Ureter (tissue), 1 donor: ENCODE results near the gene ST6GALNAC1. TPM values are rescaled to one million over a fixed set of nuclear protein-coding genes. Genes with fewer than 3 reads are reported as not detected.
"Not testable (repeated sequence)": the region's sequence is repeated elsewhere in the genome, so short reads cannot be mapped to it uniquely, and the experiment has no call there.

Experiments
- DNase-seq: peaks from one replicate; pipeline ENCODE4 v3.0.0-alpha.2; 2020; ENCODE audit warnings: low spot score
- total RNA-seq: library from RNA; stranded (reverse); gene quantifications from one replicate; pipeline ENCODE4 v1.2.4, GENCODE V29; 2023
- donor health status: DM: yes; HTN: yes; CAD: no.

The ST6GALNAC1 gene
- total RNA-seq, 1 donor from 2014 or later: 11.3 TPM

DNA sequence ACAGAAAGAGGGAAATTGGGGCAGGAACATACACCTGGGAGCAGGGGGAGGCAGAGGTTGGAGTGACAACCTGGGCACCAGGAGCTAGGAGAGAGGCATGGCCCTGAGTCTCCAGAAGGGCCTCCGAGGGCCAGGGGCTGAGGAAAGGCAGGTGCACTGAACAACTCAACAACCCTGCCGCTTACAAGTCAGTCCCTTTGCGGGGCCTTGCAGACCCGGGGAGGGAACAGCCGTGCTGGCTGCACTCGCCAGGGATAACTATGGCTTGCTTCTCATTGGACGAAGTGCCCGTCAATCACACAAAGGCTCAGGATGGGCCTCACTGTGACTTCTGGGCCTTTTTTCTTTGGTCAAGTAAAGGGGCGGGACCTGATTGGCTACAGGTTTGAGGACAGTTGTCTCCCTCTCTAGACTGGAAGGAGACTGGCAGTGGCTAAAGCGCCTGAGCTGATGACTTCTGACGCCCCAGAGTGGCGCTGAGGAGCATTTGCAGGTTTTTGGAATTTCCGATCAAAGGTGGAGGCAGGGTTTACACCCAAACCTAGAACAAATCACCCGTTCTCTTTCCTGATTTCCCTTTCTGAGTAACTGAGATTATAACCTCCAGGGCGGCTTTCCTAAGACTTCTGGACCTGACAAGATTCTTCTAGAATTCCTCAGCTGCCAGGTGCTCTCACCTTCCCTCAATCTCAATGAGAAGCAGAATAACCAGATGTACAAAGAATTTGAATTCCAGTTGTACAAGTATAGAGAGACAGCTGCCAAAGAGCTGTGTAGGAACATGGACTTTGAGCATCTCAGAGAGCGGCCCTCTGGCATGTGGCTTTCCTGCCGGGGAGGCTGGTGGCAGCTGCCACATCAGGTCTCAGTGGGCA lies 30.3 kb downstream of the ST6GALNAC1 start:
- no peak for DNase-seq

DNA sequence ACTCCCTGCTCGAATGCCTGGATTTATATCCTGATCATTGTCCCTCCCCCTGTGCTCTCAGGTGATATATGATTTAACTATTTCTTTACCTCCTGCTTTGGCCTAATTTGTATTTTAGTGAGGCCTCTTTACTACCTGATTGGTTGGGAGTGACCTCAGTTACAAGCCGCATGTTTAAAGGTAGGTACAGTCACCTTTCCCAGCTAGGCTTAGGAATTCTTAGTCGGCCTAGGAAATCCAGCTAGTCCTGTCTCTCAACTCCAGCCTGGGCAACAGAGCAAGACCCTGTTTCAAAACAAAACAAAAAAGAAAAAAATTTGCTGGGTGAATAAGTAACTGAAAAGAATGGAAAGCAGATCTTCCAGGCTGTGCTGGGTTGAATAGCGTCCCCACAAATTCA lies 31.1 kb downstream of the ST6GALNAC1 start:
- DNase-seq: no peak

GRCh38 chr17:76611758-76612157 lies 31.8 kb downstream of the ST6GALNAC1 start:
- DNase-seq: no peak

DNA sequence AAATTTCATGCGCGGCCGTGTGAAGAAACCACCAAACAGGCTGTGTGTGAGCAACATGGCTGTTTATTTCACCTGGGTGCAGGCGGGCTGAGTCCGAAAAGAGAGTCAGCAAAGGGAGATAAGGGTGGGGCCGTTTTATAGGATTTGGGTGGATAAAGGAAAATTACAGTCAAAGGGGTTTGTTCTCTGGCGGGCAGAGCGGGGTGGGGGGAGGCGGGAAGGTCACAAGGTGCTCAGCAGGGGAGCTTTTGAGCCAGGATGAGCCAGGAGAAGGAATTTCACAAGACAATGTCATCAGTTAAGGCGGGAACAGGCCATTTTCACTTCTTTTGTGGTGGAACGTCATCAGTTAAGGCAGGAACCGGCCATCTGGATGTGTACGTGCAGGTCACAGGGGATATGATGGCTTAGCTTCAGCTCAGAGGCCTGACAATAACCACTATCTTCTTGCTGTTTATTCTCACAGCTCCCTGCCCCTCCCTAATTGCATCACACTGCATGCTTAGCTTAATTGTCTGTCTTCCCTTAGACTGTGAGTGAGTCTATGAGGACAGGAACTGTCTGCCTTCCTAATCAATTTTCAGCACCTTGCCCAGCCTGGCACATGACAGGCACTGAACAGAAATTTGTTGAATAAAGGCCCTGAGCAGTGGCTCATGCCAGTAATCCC lies 32.3 kb downstream of the ST6GALNAC1 start:
- not testable (repeated sequence) for DNase-seq

- not testable (repeated sequence) for DNase-seq
Observed at GRCh38 chr17:76606685-76607084, 36.9 kb downstream of the ST6GALNAC1 start.

DNA sequence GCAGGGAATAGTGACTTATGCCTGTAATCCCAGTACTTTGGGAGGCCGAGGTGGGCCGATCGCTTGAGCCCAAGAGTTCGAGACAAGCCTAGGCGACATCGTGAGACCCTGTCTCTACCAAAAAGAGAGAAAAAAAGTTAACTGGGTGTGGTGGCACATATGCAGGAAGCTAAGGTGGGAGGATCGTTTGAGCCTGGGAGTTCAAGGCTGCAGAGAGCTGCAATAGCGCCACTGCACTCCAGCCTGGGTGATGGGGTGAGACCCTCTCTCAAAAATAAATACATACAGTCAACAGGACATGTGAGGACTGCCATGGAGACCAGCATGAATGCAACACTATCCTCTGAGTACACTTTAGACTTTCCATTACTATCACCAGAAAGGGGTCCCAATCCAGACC lies 42.5 kb downstream of the ST6GALNAC1 start:
- no peak for DNase-seq

DNA sequence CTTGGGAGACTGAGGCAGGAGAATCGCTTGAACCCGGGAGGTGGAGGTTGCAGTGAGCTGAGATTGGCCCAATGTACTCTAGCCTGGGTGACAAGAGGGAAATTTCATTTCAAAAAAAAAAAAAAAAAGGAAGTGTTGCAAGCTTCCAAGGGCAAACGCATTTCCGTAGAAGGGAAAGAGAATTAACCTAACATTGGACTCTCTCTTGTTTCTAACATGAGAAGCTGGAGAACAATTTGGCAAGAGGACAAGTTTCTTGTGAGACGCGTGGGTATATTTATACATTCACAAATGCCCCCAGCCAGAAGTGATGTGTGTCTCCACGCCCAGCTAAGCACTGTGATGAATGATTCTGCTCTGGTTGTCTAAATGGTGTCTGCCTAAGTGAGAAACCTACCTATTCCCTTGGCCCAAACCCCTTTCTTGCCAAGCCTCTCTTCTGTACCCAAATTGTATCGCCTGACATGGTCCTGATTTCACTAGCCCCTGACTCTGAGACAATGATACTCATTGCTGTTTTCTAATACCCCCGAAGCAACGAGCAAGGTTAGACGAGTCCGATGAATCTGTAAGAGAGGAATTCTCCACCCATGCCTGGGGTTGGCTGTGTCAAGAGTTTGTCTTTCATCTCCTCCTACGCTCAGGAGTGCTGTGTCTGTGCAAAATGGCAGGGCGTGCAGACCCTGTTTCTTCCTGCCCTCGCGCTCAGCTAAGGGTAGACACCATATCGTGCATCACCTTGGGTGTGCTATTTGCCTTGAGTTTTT lies 43.7 kb downstream of the ST6GALNAC1 start:
- DNase-seq: no peak

- no peak for DNase-seq
Observed at GRCh38 chr17:76598004-76598439, 45.5 kb downstream of the ST6GALNAC1 start.

DNA sequence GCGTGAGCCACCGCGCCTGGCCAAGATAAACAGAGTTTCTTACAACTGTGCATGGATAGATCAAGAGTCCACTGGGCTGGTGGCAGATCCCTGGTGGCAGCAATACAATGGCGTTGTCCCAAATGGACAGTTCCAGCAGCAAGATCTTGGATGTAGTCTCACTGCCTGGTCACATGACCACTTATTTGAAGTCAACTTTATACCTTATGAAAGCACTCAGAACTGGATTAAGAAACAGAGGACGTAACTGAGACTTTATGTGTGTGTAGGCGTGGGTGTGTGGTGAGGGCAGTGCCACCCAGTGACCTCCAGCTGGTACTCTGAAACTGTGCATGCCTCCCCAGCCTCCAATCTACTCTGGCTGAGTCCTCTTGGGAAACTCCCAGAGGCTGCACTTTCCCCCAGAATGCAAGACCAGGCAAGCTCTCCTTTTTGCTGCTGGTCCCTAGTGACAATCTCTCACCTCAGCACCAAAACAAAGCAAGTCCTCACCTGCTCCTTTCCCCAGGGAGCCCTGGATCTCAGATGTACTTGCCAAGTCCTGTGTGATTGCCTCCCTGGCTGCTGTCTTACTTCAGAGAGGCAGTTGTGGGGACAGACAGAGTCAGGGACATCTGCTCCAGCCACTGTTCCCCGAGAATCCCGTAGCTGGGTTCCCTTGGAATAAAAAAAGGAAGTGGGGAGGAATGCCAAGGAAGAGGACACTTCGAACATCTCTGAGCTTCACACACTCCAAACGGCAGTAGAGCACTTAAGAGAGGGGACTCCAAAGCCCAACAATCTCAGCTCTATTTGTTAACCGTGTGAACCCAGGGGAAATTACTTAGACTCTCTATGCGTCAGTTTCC lies 46.2 kb downstream of the ST6GALNAC1 start:
- DNase-seq: peak; percentile 71

DNA sequence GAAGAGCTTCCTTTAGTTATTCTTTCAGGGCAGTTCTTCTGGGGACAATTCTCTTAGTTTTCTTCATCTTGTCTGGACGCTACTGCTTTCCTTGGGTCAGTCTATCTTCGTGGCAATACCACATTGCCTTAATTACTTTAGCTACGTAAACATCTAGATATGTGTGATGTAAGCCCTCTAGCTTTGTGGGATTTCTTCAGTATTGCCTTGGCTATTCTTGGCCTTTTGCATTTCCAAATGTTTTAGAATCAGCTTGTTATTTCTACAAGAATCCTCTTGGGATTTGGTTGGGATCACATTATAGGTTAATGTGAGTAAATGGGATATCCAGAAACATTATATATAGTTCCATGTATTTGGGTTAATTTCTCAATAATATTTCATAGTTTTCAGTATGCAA lies 48.9 kb downstream of the ST6GALNAC1 start:
- no peak for DNase-seq

DNA sequence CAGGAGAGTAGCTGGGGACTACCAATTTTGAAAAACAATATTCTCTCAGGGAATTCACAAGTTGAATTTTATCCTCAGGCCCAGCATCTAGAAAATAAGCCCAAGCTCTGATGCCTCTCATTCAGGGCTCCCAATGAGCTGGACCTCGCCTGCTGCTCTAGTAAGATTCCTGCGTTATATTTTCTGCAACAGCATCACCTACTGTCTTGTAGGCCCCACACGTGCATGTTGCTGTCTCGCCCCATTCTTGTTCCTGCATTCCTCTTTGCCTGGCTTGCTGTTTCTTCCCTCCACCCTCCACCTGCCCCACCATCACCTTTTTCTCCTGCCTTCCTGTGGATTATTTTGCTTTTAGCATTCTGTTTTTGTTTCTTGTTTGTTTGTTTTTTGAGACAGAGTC lies 49.6 kb downstream of the ST6GALNAC1 start:
- DNase-seq: no peak

DNA sequence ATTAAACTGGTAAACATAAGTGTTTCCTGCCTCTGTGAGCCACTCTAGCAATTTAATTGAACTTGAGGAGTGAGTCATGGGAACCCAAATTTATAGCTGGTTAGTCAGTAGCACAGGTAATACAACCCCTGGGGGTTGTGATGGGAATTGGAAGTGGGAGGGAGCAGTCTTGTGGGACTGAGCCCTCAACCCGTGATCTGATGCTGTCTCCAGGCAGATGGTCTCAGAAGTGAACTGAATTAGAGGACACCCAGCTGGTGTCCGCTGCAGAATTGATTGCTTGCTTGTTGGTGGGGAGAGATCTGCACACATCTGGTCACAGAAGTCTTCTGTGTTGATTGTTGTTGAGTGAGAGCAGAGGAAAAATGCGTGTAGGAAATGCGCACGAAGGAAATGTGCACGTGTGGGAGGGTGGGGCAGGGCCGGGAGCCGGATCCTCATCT lies 50.2 kb downstream of the ST6GALNAC1 start:
- no peak for DNase-seq

DNA sequence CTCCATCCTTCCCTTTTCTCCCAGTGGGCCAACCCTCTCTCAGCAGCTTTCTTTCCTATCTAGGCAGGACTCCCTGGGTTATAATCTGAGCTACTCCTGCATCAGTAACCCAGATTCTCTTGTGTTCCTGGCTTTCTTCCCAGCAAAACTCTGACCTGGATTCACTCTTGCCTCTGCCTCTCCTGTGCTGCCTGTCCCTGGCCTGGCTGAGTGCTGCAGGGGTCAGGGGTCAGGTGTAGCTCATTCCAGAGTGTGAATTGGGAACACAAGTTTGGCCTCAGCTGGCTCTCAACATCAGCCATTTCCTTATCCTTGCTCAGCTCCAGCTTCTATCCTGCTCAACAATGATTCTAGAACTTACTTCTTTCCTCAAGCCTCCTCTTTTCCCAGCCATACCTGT lies 55.4 kb downstream of the ST6GALNAC1 start:
- DNase-seq: no peak

- DNase-seq: peak; percentile 76
Observed at GRCh38 chr17:76586741-76587487, 56.6 kb downstream of the ST6GALNAC1 start.

- DNase-seq: peak; percentile 72
Observed at GRCh38 chr17:76585649-76586593, 57.6 kb downstream of the ST6GALNAC1 start, which contains the start of gene ST6GALNAC2. TSS of gene ST6GALNAC2 (minus strand) at chr17:76585860. CDS start at chr17:76585808, 52 bp downstream.

DNA sequence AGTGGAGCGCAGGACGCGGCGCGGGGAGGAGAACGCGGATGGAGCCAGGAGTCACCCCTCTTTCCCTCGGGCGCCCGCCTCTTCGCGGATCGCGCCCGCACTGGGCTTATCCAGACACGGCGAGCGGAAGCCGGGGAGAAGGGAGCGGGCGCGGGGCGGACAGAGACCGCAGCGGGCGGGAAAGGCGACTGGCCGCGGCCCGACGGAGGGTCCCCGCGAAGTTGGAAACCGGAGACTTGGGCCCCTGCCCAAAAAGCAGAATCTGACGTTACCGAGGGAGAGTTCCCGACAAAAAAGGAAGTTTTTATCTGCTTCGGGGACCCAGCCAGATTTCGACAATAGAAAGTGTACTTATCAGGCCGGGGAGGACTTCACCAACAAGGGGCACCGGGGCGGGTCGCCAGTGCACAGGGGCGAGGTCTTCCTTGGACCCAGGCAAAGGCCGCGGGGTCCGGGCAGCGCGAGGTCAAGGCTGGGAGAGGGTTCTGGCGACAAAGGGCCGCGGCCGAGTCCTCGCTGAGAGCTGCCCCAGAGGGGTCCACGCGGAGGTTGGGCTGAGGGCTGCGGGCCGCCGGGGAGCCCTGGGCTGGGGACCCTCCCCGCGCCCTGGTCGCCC lies 58.4 kb downstream of the ST6GALNAC1 start:
- no peak for DNase-seq

DNA sequence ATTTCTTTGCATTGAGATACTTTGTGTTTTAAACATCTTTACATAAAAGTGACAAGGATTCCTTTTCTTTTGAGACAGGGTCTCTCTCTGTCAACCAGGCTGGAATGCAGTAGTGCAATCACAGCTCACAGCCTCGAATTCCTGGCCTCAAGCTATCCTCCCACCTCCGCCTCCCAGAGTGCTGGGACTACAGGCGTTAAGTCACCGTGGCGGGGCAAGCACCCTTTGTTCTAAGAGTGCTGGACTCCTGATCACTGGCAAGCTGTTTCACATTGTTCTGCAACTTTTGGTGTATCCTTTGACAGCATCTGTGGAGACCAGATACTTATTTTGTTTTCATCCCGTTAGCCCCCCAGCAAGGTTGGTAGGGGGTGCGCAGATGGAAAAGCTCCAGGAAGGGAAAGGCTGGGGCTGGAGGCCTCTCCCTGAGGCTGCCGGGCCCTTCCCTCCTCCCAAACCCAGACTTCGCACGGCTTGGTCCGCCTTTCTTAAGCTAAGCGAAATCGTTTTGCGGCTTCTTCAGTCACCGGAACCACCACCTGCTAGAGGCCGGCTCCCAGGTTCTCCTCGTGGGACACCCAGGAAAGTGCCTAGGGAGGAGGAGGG lies 59.0 kb downstream of the ST6GALNAC1 start:
- no peak for DNase-seq

DNA sequence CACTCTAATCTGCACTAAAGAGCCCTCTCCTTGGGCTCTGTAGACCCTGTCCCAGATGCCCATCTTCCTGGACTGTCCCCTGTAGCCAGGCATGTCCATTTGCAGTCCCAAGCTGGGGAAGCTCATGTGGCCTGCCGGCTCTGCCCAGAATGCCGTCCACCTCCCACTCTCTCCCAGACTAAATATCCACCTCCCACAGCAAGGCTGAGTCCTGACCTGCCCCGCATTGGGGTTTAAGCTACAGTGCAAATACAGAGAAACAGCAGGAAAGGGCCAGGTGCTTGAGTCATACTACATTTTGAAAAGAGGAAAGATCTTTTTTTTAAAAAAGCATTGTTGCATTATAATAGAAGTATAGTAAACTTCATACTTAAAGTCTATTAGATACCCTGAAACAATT lies 60.9 kb downstream of the ST6GALNAC1 start:
- no peak for DNase-seq
